GM21447 (cell line): ENCODE results near the gene HIP1.
A peak's percentile ranks its signal among the peaks of the same experiment; 100 is the strongest.
"Not testable (repeated sequence)": the region's sequence is repeated elsewhere in the genome, so short reads cannot be mapped to it uniquely, and the experiment has no call there.

Experiments used
- ATAC-seq: cut with Tn5 transposase; IDR thresholded peaks from one replicate; pipeline ENCODE4 v1.9.1; 2021; ENCODE audit not compliant: unreplicated experiment

The HIP1 gene

GRCh38 chr7:75533926-75534325 is 204.8 kb downstream of the HIP1 start:
- ATAC-seq: no peak

DNA sequence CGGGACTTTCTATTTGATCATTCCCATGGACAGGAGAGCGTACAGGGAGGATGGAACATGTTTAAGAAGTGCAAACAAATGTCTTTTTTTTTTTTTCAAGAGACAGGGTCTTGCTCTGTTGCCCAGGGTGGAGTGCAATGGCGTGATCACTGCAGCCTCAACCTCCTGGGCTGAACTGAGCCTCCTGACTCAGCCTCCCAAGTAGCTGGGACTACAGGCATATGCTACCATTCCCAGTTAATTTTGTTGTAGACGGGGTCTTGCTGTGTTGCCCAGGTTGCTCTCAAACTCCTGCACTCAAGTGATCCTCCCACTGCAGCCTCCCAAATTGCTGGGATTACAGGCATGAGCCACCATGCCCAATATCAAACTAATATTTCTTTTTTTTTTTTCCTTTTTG is 206.1 kb downstream of the HIP1 start:
- ATAC-seq: no peak

DNA sequence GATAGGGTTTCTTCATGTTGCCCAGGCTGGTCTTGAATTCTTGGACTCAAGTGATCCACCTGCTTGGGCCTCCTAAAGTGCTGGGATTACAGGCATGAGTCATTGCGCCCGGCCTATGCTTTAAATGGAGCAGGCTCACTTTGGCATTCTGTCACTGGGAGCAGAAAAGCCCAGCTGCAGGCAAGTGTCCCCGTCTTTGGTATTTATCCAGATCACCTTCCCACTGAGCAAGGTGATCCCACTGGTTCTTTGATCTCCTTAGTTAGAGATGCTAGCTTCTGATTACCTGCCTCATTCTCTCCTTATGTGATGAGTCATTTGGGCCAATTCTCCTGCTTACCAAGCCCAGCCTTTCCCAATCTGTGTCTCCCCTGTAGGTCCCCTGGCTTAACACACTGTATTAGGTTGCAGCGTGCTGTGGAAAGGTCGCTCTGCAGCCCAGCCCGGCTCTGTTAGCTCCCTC is 207.4 kb downstream of the HIP1 start:
- no peak for ATAC-seq

GRCh38 chr7:75527224-75527722 is 211.5 kb downstream of the HIP1 start:
- ATAC-seq: not testable (repeated sequence)

- not testable (repeated sequence) for ATAC-seq
Observed at GRCh38 chr7:75521727-75522126, 217.0 kb downstream of the HIP1 start.

DNA sequence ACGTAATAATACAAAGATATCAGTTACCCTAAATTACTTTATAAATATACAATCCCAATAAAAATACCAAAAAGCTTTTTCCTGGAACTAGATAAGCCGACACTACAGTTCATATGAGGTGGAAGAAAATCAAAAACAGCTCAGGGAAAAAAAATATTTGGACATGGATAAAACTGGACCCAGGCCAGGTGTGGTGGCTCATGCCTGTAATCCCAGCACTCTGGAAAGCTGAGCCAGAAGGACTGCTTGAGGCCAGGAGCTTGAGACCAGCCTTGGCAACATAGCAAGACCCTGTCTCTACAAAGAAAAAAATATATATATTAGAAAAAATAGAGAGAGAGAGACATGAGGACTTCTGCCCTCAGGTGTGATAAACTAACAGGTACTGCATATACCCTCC is 219.9 kb downstream of the HIP1 start:
- ATAC-seq: not testable (repeated sequence)

GRCh38 chr7:75509033-75509432 is 229.7 kb downstream of the HIP1 start:
- not testable (repeated sequence) for ATAC-seq

DNA sequence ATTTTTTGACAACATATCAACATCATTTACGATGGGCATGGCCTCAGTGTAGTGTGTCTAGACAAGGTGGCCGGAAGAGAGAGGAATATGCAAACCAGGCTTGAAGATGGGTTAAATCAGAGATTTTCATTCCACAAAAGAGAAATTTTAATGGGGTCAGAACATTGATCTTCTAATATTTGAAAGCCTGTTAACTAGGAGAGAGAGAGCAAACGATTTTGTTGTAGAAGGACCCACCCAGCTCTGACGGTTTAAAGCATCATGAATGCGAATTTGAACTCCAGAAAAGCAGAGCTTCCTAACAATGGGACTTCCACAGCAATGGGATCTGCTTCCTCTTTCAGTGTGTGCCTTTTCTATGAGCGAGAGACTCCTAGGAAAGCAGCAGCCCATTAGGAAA is 246.7 kb downstream of the HIP1 start, which contains the start of gene SPDYE5:
TSS of gene SPDYE5 (plus strand) at position 301 of the 400 bp plus-strand sequence. CDS start 1,728 bp downstream, outside the sequence.
- ATAC-seq: not testable (repeated sequence)

- ATAC-seq: peak; percentile 100
Observed at GRCh38 chr7:75485979-75486643, 252.6 kb downstream of the HIP1 start, which contains the start of gene POM121C. POM121C (minus strand) TSS chr7:75486299; CDS start chr7:75441496, 44,803 bp downstream.

GRCh38 chr7:75485355-75485978 is 253.3 kb downstream of the HIP1 start:
- not testable (repeated sequence) for ATAC-seq
